Activated CD4-positive, alpha-beta T cell treated with anti-CD3 and anti-CD28 coated beads, Interleukin-2, amount 10 ng/mL, durations not matched to agents 7 days and 5 days (primary cell): ENCODE results near the gene NUCB2. TPM values are rescaled to one million over a fixed set of nuclear protein-coding genes. Genes with fewer than 3 reads are reported as not detected.

Experiments
- CTCF ChIA-PET: fragments of 350-600 bp; sonication (Branson Sonifier 250); formaldehyde crosslinking; loops from one replicate; lab custom pipeline; 2021; ENCODE audit warnings: antibody characterized with exemption; lab: Charles Lee
- POLR2A ChIA-PET: fragments of 350-600 bp; sonication (Branson Sonifier 250); formaldehyde crosslinking; loops from one replicate; lab custom pipeline; 2021; ENCODE audit warnings: antibody characterized with exemption; lab: Charles Lee
- DNase-seq: peaks from one replicate; pipeline ENCODE4 v3.0.0-alpha.2; 2020
- H3K27ac Mint-ChIP-seq: one replicate; pipeline ENCODE4 v1.8.0; 2021; ENCODE audit warnings: mild to moderate bottlenecking, moderate library complexity, mixed read lengths
- H3K27me3 Mint-ChIP-seq: one replicate; pipeline ENCODE4 v1.8.0; 2021; ENCODE audit warnings: mixed read lengths
- H3K36me3 Mint-ChIP-seq: one replicate; pipeline ENCODE4 v1.8.0; 2021; ENCODE audit warnings: low read depth, mixed read lengths
- H3K4me1 Mint-ChIP-seq: one replicate; pipeline ENCODE4 v1.8.0; 2021; ENCODE audit warnings: mixed read lengths
- H3K4me3 Mint-ChIP-seq: one replicate; pipeline ENCODE4 v1.8.0; 2021; ENCODE audit warnings: mild to moderate bottlenecking, moderate library complexity, mixed read lengths
- H3K9me3 Mint-ChIP-seq: one replicate; pipeline ENCODE4 v1.8.0; 2021; ENCODE audit warnings: mixed read lengths
- total RNA-seq, 2 experiments: library from RNA; stranded (reverse); gene quantifications; one replicate each; pipeline ENCODE4 v1.2.3, GENCODE V29; 2021

The NUCB2 gene
- total RNA-seq, 2 experiments from 2014 or later = 161 to 180 TPM

DNA sequence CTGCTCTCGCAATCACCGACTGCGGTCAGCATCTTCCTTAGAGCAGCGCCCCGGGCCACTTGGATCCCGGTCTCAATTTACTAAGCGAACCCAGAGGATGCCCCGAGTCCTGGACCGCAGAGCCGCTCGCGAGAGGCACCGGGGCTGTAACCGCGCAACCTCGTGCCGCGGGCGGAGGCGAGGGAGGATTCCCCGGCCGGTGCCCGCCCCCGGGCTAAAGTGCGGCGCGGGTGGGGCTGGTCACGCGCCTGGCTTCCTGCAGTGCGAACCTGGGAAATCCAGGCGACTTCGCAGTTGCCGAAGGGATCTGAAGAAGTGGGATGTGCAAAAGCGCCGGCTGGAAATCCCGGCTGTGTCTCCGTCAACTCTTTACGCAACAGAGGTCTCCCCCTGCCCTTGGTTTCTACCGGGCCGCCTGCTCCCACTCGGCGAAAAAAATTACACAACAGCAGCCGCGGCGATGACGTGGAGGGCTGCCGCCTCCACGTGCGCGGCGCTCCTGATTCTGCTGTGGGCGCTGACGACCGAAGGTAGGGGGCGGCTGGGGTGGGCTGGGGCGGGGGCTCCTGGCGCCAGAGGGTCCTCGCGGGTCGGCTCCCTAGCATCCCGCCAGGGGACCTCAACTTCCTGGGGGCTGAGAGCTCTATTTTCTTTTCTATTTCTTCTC lies 75.1 kb downstream of the NUCB2 start, which contains the start of gene NCR3LG1:
NCR3LG1 (plus strand) TSS at position 291 of the 667 bp plus-strand sequence; CDS start at position 461, 170 bp downstream.
- peaks cover 7% of the 10 kb centered on the region for H3K36me3 Mint-ChIP-seq
- peaks cover 3% of the 10 kb centered on the region for H3K9me3 Mint-ChIP-seq
- ChIA-PET POLR2A (interaction anchor here (0.7 kb wide), 1 partner anchor 33 kb away, joined by 6 read pairs; no protein-coding TSS in a partner anchor), CTCF (no interaction called here)
- DNase-seq = peak; percentile 44
- peaks cover 31% of the 10 kb centered on the region for H3K27me3 Mint-ChIP-seq
- H3K4me3 Mint-ChIP-seq = peak within 1 kb of the TSS; percentile 69
- H3K4me1 Mint-ChIP-seq = peaks cover 31% of the 10 kb centered on the region
- H3K27ac Mint-ChIP-seq = peak within 1 kb of the TSS; percentile 82

DNA sequence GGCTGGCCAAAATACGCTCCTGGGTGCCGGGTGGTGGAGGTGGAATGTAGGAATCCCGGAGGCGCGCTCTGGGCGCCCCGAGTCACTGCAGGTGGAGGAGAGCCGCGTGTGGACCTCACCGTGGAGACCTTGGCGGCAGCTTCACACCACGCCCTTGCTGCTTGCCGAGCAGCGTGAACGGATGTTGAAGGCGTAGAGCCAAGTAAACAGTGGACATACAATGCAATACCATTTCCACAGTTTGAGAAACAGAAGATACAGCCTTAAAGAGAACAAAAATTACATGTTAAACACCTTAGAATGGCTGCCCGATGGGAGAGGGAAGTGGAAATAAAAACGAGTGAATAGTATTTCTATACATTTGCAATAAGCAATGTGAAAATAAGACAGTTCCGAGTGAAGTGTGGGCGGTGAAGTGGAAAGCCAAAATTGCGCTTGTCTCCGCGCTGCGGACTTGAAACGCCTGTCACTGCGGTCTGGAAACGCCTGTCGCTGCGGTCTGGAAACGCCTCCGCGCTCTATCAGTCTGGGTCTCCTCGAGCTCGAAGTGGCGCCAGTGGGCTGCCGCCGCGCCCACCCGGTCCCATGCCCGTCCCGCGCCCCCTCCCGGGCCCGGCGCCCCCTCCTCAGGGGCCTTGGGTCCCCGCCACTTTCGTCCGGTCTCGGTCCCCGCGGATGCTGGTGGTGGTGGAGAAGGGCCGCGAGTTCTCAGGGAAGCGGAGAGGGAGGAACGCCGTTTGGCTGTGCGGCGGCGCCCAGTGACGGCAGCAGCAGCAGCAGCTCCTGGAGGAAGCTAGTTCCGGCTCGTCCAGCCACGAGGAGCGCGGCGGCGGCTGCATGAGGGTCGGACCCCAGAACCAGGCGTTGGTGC lies 76.6 kb downstream of the NUCB2 start:
- CTCF ChIA-PET = interaction anchor here (1.0 to 1.5 kb wide), 3 partner anchors 8 to 35 kb away, joined by 4 read pairs; no protein-coding TSS in a partner anchor
- peak; percentile 47 for DNase-seq
- peaks cover 7% of the 10 kb centered on the region for H3K36me3 Mint-ChIP-seq
- peaks cover 3% of the 10 kb centered on the region for H3K9me3 Mint-ChIP-seq
- H3K27me3 Mint-ChIP-seq = peaks cover 31% of the 10 kb centered on the region
- H3K4me3 Mint-ChIP-seq = peak overlapping the region; percentile 69
- peak overlapping the region; percentile 82 for H3K27ac Mint-ChIP-seq
- H3K4me1 Mint-ChIP-seq = peaks cover 31% of the 10 kb centered on the region
- POLR2A ChIA-PET = no interaction called here

DNA sequence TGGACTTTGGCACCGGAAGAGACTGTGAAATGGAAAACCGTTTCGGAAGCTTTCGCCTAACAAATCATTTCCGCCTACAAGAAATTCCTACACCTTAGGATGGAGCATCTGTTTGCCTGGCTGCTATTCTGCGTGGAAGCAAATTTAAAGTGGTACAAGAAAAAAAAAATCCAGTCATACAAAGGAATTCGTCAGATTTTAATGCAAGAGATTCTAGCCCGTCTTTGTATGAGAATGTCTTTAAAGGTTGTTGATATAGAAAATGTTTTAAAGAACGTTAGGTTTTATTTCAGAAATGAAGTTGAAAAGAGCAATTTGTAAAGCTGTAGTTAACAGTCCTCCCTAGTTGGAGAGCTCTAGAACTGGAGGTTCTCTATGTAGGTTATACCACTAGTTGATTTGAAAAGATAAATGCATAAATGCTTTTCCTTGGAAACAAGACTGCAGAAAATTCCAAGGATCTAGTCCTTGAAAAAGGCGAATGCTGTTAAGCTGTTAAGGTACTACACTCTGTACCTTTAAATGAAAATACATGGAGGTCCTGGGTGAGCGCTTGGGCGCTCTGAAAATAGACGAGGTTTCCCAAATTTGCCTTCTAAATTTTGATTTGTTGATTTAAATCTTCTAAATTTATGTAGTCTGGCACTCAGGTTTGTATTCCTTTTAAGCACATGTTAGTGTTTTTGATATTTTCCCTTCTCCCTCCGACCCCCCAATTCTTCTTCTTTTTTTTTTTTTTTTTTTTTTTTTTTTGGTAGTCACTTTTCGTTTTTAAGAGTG lies 77.5 kb downstream of the NUCB2 start:
- no peak for DNase-seq
- Mint-ChIP-seq H3K27me3 (peaks cover 31% of the 10 kb centered on the region), H3K4me1 (peaks cover 31% of the 10 kb centered on the region), H3K9me3 (peaks cover 5% of the 10 kb centered on the region), H3K4me3 (peak overlapping the region; percentile 69), H3K36me3 (peaks cover 7% of the 10 kb centered on the region), H3K27ac (peak overlapping the region; percentile 77)
- POLR2A ChIA-PET = no interaction called here
- CTCF ChIA-PET = interaction anchor here (1.0 to 1.5 kb wide), 4 partner anchors 9 to 108 kb away, joined by 4 read pairs; no protein-coding TSS in a partner anchor

DNA sequence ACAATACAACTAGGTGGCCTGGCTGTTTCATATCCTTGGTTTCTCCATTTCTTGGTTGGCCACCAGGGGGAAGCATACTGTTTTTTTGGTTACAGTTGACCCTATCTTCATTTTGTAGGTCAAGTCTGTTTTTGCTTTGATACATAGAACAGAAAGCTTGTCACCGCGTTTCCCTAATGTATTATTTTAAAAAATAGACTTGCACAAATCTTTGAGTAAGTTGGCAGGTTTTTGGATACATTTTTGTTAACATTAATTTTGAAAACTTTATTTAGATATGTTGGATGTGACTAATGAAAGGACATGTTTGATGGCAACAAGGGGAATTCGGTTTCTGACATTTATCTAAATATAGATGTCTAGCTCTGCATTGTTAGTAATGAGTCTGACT lies 78.1 kb downstream of the NUCB2 start:
- CTCF ChIA-PET = interaction anchor here (1.0 to 1.5 kb wide), 2 partner anchors 10 to 108 kb away, joined by 4 read pairs; no protein-coding TSS in a partner anchor
- peak overlapping the region; percentile 47 for H3K4me3 Mint-ChIP-seq
- H3K27ac Mint-ChIP-seq = no peak overlapping the region

DNA sequence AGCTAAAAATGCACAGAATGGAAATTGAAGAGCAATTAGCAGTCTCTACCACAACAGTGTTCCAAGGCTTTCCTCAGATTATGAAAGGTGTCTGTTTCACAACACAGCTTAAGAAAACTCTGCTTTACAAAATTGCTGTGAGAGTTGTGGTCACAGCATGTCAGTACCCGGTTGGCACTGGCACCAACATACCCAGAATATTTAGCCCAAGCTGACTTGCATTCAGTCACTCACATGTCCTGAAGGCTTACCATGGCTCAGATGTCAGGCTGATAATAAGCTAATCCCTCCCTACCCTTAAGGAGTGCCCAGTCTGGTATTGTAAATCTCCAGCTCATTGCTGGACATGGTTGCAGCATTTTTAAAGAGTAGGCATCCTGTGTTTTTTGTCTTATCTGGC lies 90.0 kb downstream of the NUCB2 start:
- ChIA-PET CTCF (no interaction called here), POLR2A (no interaction called here)
- H3K27ac Mint-ChIP-seq = no peak overlapping the region
- no peak overlapping the region for H3K4me3 Mint-ChIP-seq
- peaks cover 11% of the 10 kb centered on the region for H3K36me3 Mint-ChIP-seq
- H3K9me3 Mint-ChIP-seq = peaks cover 30% of the 10 kb centered on the region
- no peak for DNase-seq
- H3K4me1 Mint-ChIP-seq = peaks cover 5% of the 10 kb centered on the region
- H3K27me3 Mint-ChIP-seq = no peaks in the 10 kb centered on the region

More for the DNA sequence above, 78.1 kb downstream of the NUCB2 start:
- Mint-ChIP-seq H3K9me3 (peaks cover 7% of the 10 kb centered on the region), H3K27me3 (peaks cover 29% of the 10 kb centered on the region), H3K4me1 (peaks cover 31% of the 10 kb centered on the region), H3K36me3 (peaks cover 3% of the 10 kb centered on the region)
- peak; percentile 75 for DNase-seq
- POLR2A ChIA-PET = no interaction called here

DNA sequence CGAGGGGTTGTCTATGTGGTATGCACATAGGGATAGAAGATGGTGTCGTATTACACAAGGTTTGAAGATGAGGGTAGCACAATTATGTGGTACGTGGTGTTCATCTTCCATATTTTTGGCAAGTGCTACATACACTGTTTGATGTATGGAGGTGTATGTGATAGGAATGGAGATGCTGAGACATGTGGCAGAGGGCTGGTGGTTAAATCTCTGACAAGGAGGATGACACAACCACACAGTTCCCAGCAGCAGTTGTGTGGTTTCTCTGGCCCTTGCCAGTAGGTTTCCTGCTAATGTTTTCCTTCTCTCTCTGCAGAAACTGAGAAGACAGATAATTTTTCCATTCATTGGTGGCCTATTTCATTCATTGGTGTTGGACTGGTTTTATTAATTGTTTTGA lies 92.0 kb downstream of the NUCB2 start:
- CTCF ChIA-PET = no interaction called here
- peaks cover 19% of the 10 kb centered on the region for H3K36me3 Mint-ChIP-seq
- peaks cover 47% of the 10 kb centered on the region for H3K9me3 Mint-ChIP-seq
- no peak overlapping the region for H3K27ac Mint-ChIP-seq
- no peaks in the 10 kb centered on the region for H3K27me3 Mint-ChIP-seq
- POLR2A ChIA-PET = no interaction called here
- no peak for DNase-seq
- peaks cover 5% of the 10 kb centered on the region for H3K4me1 Mint-ChIP-seq
- no peak overlapping the region for H3K4me3 Mint-ChIP-seq

DNA sequence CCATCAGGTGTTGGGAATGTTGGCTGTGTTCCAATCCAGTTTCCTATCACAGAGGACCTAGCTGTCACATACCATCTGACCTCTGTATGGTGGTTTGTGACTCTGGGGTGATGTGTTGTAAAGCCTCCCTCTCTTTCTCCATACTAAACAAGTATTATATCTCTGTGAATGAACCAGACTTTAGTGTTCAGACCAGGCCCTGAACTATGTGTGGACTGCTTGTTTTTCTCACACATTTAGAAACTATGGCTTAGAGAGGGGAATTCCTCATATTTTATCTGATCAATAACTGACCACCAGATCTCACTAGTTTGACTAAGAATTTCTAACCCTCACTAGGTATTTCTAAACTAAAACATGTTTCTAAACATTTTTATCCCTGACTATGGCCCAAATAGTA lies 92.6 kb downstream of the NUCB2 start:
- Mint-ChIP-seq H3K27me3 (no peaks in the 10 kb centered on the region), H3K27ac (no peak overlapping the region), H3K4me1 (peaks cover 5% of the 10 kb centered on the region), H3K4me3 (no peak overlapping the region), H3K36me3 (peaks cover 19% of the 10 kb centered on the region), H3K9me3 (peaks cover 50% of the 10 kb centered on the region)
- POLR2A ChIA-PET = no interaction called here
- CTCF ChIA-PET = no interaction called here
- no peak for DNase-seq

DNA sequence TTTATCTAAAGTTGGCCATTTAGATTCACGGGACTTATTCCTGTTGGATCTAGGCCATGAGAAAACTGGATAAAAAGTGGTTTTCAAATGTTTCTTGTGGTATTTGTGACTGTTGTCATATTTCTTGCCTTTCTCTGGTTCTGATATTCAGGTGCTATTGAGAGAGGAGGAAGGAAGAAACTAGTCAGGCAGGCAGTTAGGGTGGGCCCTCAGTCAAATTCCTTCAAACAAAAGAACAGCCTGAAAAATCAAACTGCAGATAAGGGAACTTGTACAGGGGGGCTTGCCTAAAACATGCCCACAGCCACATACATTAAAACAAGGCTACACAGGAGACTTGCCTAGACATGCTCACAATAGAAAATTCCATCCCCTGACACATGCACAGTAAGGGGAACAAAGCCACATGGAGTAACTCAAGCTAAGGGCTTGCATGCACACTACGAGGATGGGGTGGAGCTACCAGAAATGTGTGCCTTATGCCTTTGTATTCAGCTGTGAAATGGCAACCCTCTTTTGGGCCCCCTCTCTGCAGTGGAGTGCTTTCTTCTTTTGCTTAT lies 93.2 kb downstream of the NUCB2 start:
- Mint-ChIP-seq H3K9me3 (peaks cover 52% of the 10 kb centered on the region), H3K4me3 (no peak overlapping the region), H3K27me3 (no peaks in the 10 kb centered on the region), H3K36me3 (peaks cover 19% of the 10 kb centered on the region), H3K27ac (no peak overlapping the region), H3K4me1 (peaks cover 5% of the 10 kb centered on the region)
- no peak for DNase-seq
- ChIA-PET POLR2A (no interaction called here), CTCF (no interaction called here)

DNA sequence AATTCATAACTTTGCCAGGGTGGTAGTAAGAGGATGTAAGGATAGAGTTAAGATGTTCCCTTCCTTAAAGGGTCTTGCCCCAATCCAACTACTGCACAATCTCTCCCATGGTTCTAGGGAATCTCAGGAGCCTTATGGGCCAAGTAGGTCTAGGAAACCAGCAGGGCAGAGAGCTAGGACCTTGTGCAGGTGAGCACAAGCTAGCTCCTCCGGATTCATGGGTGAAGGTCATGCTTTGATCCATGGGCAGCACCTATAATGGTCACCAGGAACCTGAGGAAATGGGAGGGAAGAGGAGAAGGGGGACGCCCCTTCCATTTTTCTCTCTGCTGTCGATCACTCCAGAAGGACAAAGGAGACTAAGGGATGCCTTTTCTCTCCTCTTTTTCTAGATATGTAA lies 95.1 kb downstream of the NUCB2 start:
- peaks cover 5% of the 10 kb centered on the region for H3K4me1 Mint-ChIP-seq
- ChIA-PET POLR2A (no interaction called here), CTCF (no interaction called here)
- H3K27ac Mint-ChIP-seq = no peak overlapping the region
- peaks cover 19% of the 10 kb centered on the region for H3K36me3 Mint-ChIP-seq
- H3K9me3 Mint-ChIP-seq = peaks cover 52% of the 10 kb centered on the region
- DNase-seq = no peak
- no peak overlapping the region for H3K4me3 Mint-ChIP-seq
- no peaks in the 10 kb centered on the region for H3K27me3 Mint-ChIP-seq

DNA sequence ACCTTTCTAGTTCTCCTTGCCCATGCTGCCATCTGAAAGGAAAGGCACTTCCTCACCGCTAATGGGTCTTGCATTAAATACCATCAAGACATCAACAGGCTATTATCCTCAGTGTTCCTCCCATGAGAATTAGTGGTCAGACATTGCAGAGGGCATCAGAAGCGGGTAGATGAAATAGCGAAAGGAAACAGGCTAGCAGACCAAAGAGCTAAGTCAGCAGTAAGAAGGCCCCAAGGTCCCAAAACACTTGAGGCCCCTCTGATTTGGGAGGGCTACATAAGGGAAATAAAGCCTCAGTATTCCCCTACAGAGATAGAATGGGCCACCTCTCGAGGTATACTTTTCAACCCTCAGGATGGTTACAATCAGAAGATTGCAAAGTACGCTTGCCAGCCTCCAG lies 99.0 kb downstream of the NUCB2 start:
- Mint-ChIP-seq H3K27me3 (no peaks in the 10 kb centered on the region), H3K36me3 (peaks cover 11% of the 10 kb centered on the region), H3K27ac (no peak overlapping the region), H3K9me3 (peaks cover 32% of the 10 kb centered on the region), H3K4me1 (no peaks in the 10 kb centered on the region), H3K4me3 (no peak overlapping the region)
- no peak for DNase-seq
- ChIA-PET POLR2A (no interaction called here), CTCF (interaction anchor here (1.4 to 1.6 kb wide), 2 partner anchors 8 to 153 kb away, joined by 5 to 6 read pairs; no protein-coding TSS in a partner anchor)

DNA sequence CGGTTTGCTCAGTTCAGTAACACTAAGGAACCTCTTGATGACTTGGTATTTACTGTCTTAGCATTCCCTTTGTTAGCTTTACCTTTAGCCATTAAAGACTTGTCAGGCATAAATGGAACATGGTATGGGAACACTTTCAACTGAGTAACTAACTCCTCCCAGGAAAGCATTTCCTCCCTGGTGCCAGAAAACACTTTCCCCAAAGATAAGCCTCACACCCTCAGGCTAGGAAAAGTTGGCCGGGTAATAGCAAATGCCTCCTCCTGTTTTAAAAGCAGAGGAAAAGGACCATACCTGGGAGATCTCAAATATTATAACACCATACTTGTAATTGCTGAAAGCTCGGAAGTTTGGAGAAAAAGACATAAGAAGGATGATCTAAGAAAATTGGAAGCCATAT lies 100.0 kb downstream of the NUCB2 start:
- no peak overlapping the region for H3K4me3 Mint-ChIP-seq
- H3K36me3 Mint-ChIP-seq = peaks cover 8% of the 10 kb centered on the region
- DNase-seq = no peak
- no peaks in the 10 kb centered on the region for H3K4me1 Mint-ChIP-seq
- no peaks in the 10 kb centered on the region for H3K27me3 Mint-ChIP-seq
- H3K9me3 Mint-ChIP-seq = peaks cover 22% of the 10 kb centered on the region
- POLR2A ChIA-PET = no interaction called here
- CTCF ChIA-PET = no interaction called here
- no peak overlapping the region for H3K27ac Mint-ChIP-seq

DNA sequence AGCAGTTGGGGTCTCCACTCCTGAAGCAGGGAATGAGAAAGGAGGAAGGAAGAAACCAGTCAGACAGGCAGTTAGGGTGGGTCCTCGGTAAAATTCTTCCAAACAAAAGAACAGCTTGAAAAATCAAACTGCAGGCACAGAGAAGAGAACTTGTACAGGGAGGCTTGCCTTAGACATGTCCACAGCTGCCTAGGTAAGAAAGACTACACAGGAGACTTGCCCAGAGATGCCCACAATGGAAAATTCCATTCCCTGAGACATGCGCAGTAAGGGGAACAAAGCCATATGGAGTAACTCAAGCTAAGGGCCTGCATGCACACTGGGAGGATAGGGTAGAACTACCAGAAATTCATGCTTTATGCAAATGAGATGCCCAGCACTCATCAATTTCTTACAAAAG lies 102.1 kb downstream of the NUCB2 start:
- H3K27me3 Mint-ChIP-seq = no peaks in the 10 kb centered on the region
- H3K4me1 Mint-ChIP-seq = no peaks in the 10 kb centered on the region
- ChIA-PET CTCF (interaction anchor here (1.7 kb wide), 1 partner anchor 149 kb away, joined by 4 read pairs; no protein-coding TSS in a partner anchor), POLR2A (no interaction called here)
- peaks cover 4% of the 10 kb centered on the region for H3K9me3 Mint-ChIP-seq
- H3K36me3 Mint-ChIP-seq = no peaks in the 10 kb centered on the region
- no peak for DNase-seq
- H3K27ac Mint-ChIP-seq = no peak overlapping the region
- no peak overlapping the region for H3K4me3 Mint-ChIP-seq
